Measurements from ENCODE around the gene ZNF574.

GRCh38 chr19:42089772-42090171, 13.8 kb downstream of the ZNF574 start:
- TF ChIP-seq CTCF (conservative IDR thresholded peaks at IDR 0.05 in 1 of 2, IDR thresholded peaks at IDR 0.05 in 1 of 2; ENCODE audit: extremely low read depth in 1 of 2, insufficient read depth in 1 of 2, low read depth in 1 of 2, low read length in 2 of 2) (no peak), EZH2 (IDR thresholded peaks at IDR 0.05; ENCODE audit: borderline replicate concordance, low read length) (no peak)
